GM10248 (cell line): ENCODE results near the gene MCF2L.

Experiments used
- CTCF ChIA-PET: fragments of 300-600 bp; sonication (Branson Sonifier 250); formaldehyde crosslinking; extraction: SDS; loops from one replicate; lab custom pipeline; 2021; ENCODE audit warnings: antibody characterized with exemption; lab: Yijun Ruan, JAX
- POLR2A ChIA-PET: fragments of 350-650 bp; sonication (Branson Sonifier 250); formaldehyde crosslinking; extraction: SDS; loops from one replicate; lab custom pipeline; 2020; ENCODE audit warnings: antibody characterized with exemption; lab: Yijun Ruan, JAX
- DNase-seq: peaks from one replicate; pipeline ENCODE4 v3.0.0; 2012; ENCODE audit errors: extremely low spot score
- TF ChIP-seq, protein P1 (sequence below): IDR thresholded peaks from 2 replicates; pipeline ENCODE4 v1.5.1; 2012; ENCODE audit warnings: mild to moderate bottlenecking, low read depth; ENCODE audit errors: extremely low read depth, missing control alignments, control extremely low read depth

Gene MCF2L

DNA sequence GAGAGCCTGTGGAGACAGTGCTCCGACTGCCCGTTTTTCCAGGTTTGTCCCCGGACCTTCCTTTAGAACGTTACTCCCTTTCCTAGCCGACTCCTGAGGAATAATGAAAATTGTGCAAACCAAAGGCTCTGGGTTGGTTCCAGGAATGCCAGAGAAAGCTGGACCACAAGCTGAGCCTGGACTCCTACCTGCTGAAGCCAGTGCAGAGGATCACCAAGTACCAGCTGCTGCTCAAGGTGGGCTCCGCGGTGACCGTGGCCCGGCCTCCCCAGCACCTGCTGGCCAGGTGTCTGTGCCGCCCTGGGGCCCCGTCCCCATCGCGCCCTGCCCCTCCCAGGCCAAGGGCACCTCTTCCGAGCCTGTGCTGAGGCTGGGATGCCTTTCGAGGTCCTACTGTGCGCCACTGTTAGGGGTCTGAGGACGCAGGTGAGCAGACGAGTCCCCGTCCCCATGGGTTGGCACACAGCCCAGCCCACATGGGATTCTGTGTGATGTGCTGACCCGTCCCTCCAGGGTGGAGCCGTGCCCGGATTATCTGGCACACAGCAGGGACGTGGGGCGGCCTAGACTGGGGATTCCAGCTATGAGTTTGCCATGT lies 116.0 kb downstream of the MCF2L start:
- DNase-seq, result no peak
- POLR2A ChIA-PET, result no interaction called here
- TF ChIP-seq, protein P1, sequence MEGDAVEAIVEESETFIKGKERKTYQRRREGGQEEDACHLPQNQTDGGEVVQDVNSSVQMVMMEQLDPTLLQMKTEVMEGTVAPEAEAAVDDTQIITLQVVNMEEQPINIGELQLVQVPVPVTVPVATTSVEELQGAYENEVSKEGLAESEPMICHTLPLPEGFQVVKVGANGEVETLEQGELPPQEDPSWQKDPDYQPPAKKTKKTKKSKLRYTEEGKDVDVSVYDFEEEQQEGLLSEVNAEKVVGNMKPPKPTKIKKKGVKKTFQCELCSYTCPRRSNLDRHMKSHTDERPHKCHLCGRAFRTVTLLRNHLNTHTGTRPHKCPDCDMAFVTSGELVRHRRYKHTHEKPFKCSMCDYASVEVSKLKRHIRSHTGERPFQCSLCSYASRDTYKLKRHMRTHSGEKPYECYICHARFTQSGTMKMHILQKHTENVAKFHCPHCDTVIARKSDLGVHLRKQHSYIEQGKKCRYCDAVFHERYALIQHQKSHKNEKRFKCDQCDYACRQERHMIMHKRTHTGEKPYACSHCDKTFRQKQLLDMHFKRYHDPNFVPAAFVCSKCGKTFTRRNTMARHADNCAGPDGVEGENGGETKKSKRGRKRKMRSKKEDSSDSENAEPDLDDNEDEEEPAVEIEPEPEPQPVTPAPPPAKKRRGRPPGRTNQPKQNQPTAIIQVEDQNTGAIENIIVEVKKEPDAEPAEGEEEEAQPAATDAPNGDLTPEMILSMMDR, result no peak
- CTCF ChIA-PET, result no interaction called here

DNA sequence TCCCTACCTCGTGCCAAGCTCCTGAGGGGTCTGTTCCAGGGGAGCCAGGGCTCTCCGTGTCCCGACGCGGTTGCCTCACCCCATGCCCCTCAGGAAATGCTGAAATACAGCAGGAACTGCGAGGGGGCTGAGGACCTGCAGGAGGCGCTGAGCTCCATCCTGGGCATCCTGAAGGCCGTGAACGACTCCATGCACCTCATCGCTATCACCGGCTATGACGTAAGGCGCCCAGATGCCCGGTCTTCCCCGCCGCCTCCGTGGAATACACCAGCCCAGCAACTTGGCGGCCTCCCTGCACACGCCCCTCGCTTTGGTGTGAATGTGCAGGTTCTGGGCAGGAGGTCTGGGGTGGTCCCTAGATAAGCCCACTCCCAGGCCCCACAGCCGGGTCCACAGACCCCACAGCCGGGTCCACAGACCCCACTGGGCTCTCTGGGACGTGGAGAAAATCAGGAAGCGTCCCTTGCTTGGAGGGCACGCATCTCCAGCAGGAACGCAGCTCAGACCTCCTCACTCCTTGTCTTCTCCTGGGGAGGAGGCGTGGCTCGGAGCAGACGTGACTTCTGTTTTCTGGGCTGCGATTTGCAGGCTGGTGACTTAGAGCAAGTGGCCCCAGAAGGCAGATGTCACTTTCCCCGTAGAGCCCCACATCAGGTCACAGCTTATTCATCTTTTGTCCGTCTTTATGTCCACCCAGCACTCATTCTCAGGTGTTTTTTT lies 117.2 kb downstream of the MCF2L start:
- ChIA-PET POLR2A (no interaction called here), CTCF (no interaction called here)
- TF ChIP-seq, protein P1, result no peak
- no peak for DNase-seq

DNA sequence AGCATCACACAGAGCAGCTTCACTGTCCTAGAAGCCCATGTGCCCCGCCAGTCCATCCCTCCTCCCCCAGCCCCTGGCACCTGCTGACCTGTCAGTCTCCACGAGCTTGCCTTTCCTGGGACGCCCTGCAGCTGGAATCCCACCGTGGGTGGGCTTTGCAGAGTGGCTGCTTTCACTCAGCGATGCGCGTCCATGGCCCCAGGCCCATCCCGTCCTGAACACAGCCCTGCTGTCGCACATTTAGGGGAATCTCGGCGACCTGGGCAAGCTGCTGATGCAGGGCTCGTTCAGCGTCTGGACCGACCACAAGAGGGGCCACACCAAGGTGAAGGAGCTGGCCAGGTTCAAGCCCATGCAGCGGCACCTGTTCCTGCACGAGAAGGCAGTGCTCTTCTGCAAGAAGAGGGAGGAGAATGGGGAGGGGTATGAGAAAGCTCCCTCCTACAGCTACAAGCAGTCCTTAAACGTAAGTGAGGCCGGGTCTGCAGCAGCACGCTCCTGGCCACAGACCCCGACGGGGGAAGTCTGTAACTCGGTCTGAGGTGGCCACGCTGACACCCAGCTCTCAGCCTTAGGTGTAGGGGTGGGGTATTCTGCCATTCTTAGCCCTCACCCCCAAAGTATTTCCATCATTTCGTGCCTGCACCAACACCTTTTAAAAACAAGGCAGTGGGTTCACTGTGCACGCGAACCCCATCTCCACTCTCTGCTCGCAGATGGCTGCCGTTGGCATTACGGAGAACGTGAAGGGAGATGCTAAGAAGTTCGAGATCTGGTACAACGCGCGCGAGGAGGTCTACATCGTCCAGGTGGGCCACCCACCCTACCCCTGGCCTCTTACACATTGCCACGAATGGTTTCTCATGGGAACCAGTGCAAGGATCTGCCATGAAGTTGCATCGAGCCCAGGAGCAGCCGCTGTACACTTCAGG lies 118.2 kb downstream of the MCF2L start:
- TF ChIP-seq, protein P1, result no peak
- CTCF ChIA-PET, result no interaction called here
- DNase-seq, result no peak
- POLR2A ChIA-PET, result no interaction called here

DNA sequence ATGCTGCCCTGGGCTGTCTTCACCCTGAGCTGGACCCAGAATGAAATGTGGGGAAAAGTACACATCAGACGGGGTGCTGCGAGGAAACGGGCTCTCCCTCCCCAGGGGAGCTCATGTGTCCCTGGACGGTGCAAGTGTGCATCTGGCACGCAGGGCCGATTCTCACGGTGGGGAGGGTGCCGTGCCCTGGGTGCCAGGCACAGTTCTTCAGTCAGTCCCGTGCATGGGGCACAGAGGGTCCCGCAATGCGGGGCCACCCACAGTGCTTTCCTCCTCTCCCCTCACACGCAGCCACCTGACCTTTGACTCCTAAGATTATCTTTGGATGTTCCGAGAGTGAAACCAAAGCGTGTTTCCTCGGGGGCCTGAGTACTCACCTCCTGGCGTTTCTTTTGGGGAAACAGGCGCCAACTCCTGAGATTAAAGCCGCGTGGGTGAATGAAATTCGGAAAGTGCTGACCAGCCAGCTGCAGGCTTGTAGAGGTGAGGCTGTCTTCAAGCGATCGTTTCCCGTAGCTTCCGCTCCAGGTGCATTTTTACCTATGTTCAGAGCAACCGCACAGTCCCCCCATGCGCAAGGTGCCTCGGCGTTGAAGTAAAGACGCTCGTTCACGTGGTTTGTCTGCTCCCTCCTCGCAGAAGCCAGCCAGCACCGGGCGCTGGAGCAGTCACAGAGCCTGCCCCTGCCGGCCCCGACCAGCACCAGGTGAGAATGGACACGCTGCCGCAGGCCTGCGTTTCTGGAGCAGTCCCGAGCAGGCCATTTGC lies 119.1 kb downstream of the MCF2L start:
- TF ChIP-seq, protein P1, result no peak
- no peak for DNase-seq
- ChIA-PET CTCF (no interaction called here), POLR2A (no interaction called here)

DNA sequence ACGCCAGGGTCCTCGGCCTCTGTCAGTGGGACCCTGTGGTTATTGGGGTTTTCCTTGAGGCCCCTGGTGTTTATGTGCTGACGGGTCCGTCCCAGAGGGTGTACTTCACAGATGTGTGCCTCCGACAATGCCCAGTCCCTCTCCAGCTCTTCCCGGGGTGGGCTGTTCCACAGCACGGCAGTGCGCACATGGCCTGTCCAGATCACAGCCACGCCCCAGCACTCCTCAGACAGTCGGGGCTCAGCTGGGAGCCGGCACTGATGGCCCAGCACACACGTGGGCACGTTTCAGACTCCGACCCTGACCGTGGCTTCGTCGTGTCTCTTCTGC lies 119.6 kb downstream of the MCF2L start:
- CTCF ChIA-PET, result no interaction called here
- TF ChIP-seq, protein P1, result no peak
- no peak for DNase-seq
- POLR2A ChIA-PET, result no interaction called here

DNA sequence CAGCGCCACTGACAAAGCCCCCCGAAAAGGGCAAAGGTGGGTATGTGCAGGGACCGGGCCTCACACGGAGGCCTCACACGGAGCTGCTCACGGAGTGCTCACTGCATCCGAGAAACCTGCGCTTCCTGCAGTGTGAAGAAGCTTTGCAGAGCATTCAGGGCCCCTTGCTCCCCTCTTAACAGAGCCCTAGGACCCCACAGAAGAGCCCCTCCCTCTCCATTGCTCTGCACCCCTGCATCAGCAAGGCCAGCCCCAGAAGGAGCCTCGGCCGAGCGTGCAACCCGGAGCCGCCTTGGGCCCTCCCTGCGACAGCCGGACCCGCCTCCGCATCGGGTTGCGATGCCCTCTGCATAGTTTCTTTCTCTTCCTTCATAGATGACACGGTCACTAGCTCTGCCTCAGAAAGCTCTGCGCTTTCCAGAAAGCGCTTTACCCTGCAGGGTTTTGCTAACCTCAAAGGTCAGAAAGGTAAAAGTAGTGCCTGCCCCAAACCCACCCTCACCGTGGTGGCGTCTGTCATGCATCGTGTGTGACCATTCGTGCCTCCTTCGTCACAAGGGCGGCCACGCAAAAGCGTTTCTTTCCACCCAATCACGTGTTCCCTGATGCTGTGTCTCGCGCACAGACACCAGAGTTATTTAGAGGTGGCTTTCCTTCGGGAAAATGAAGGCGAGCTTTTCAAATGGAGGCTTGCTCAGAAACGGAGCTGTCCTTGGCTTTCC lies 120.8 kb downstream of the MCF2L start:
- CTCF ChIA-PET, result no interaction called here
- TF ChIP-seq, protein P1, result no peak
- POLR2A ChIA-PET, result no interaction called here
- DNase-seq, result no peak
